HG03442 (cell line): Measurements from ENCODE around the gene NOLC1.

Experiments
- ATAC-seq: cut with Tn5 transposase; IDR thresholded peaks from one replicate; pipeline ENCODE4 v1.9.1; 2021; ENCODE audit warnings: mild to moderate bottlenecking, moderate library complexity; ENCODE audit not compliant: unreplicated experiment

The NOLC1 gene

GRCh38 chr10:102151774-102152544, at the start of gene NOLC1:
TSS of gene NOLC1 (plus strand) at chr10:102152389. CDS start at chr10:102152411, 22 bp downstream.
- ATAC-seq: peak; percentile 91

DNA sequence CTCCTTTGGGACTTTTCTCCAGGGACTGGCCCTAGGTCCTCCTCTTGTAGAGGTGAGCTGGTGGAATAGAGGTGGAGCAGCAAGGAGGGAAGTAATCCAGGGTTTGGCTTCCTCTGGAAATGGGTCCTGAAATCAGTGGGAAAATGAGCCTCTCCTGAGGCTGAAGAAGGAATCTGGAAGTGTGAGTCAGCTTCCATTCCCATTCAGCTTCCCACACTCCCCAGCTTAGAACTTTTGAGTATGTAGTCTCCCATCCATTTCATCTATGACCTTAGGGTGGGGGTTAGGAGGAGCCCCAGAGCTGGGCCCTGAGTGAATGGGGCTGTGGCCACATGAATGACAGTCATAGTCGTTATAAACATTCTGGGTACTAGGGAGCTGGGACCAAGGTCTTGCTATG, 49.8 kb upstream of the NOLC1 start:
- no peak for ATAC-seq

DNA sequence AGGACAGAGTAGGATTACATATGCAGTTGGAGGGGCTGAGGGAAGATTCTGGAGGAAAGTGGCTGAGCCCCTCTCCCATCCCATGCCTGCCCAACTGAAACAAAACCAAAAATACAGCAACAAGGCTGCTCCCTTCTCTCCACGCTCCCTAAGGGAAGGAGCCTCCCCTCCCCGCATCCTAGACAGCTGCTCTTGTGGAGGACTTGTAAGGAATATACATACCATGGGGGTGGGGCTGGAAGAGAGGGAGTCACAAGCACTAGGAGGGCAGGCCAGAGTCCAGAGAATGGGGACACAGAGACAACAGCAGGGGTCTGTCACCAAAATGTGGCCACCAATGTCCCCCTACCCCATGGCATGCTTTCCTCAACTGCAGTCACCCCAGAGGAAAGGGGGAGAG, 45.2 kb upstream of the NOLC1 start:
- ATAC-seq: no peak

- no peak for ATAC-seq
Measured at GRCh38 chr10:102109166-102110116, 42.7 kb upstream of the NOLC1 start.

- ATAC-seq: no peak
Measured at GRCh38 chr10:102111276-102111675, 40.9 kb upstream of the NOLC1 start.

DNA sequence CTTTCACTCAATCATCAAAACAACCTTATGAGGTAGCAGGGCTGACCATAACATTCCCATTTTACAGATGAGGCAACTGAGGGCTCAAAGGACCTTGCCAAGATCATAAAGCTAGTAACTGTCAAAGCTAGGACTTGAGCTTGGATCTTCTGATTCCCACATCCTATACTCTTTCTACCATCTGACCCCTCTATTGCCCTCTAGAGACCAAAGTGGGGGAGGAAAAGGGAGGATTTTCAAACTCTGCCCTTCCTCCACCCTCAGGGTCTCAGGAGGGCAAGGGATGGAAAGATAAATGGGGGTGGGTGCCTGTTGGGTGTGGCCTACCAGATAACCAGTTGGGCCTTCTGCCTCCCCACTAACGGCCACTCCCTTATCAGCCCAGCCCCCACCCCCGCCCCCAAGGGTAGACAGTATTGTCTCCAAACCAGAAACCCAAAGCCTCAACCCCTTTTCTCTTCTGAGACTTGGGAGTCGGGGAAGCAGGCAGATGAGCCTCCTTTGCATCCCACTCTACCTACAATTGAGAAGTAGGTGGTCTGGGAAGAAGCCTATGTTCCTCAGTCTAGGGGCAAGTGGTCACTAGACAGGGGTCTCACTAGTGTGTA, 39.9 kb upstream of the NOLC1 start:
- ATAC-seq: no peak

DNA sequence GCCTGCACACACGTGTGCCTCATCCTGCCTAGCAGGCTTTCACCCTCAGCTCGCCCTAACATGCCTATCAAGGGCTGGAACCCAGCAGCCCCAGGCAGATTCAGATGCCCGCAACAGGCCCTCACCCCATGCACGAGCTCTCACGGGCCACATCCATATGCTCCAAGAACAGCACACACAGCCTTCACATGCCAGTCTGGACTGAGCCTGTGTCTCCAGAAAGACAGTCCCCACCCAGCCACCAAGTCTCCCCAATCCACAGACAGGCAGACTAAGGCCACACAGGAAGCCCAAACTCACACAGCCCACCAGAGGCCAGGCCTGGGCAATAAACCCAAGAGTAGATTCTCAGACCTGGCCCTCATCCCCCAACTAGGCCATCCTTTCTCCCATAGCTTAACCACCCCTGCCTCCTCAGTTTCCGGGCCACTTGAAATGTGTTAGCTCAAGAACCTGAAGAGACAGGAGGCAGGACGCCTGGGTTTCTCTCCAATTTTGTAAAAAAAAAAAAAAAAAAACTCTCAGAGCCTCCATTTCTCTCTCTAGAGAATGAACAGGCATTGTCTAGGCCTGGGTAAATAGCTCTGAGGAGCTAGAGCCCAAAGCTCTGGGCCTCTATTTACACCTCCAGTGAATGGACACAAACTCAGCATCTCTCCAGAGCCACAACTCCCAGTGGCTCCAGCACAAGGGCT, 38.8 kb upstream of the NOLC1 start:
- no peak for ATAC-seq

GRCh38 chr10:102113956-102114857, 38.0 kb upstream of the NOLC1 start:
- peak; percentile 3 for ATAC-seq

DNA sequence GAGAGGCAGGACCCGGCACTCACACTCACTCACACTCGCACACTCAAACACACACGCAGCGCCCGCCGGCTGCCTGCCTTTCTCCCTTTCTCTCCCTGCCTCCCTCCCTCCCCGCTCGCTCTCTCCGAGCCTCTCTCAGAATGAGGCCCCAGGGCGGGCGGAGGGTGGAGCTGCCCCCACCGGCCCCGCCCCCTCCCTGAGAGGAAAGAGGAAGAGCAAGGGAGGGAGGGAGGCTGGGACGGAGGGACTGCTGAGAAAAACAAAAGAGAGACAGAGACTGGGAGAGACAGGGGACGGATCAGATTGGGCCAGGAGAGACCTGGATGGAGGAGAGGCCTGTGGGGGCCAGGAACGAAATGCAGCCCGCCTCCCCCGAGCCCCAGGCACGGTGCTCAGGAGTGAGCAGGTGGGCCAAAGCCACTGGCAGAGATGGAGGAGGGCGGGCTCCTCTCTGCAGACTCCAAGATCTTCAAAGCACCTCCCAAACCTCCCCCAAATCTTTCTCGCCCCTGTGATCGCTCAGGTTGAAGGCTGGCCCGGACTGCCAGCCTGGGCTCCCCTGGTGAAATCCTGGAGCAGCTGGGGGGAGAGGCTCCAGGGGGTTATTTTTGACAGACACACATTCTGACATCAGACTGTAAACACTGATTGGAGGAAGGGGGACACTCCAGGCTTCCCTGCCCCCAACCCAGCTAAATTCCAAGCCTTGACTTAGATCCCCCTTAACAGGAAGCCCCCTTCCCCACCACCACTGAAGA, 37.1 kb upstream of the NOLC1 start:
- peak; percentile 58 for ATAC-seq

DNA sequence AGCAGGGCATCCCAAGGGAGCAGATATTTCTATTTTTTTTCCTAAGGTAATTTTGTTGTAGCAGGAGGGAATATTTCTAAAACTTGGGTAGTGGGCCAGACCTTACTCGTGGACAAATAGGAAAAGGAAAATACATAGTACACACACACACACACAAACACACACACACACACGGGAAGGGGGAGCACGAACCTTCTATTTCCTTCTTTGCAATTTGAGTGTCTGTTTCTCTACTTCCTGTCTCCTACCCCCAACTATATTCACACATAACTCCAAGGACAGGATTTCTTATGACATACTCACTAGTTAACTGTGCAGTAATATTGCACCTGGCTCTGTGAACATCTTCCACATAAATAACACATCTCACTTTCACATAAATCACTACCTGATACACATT, 36.4 kb upstream of the NOLC1 start:
- no peak for ATAC-seq

- no peak for ATAC-seq
Measured at GRCh38 chr10:102116656-102117055, 35.5 kb upstream of the NOLC1 start.

GRCh38 chr10:102117391-102118159, 34.6 kb upstream of the NOLC1 start:
- no peak for ATAC-seq

GRCh38 chr10:102118867-102119266, 33.3 kb upstream of the NOLC1 start:
- ATAC-seq: no peak

- no peak for ATAC-seq
Measured at GRCh38 chr10:102119417-102120141, 32.6 kb upstream of the NOLC1 start.

DNA sequence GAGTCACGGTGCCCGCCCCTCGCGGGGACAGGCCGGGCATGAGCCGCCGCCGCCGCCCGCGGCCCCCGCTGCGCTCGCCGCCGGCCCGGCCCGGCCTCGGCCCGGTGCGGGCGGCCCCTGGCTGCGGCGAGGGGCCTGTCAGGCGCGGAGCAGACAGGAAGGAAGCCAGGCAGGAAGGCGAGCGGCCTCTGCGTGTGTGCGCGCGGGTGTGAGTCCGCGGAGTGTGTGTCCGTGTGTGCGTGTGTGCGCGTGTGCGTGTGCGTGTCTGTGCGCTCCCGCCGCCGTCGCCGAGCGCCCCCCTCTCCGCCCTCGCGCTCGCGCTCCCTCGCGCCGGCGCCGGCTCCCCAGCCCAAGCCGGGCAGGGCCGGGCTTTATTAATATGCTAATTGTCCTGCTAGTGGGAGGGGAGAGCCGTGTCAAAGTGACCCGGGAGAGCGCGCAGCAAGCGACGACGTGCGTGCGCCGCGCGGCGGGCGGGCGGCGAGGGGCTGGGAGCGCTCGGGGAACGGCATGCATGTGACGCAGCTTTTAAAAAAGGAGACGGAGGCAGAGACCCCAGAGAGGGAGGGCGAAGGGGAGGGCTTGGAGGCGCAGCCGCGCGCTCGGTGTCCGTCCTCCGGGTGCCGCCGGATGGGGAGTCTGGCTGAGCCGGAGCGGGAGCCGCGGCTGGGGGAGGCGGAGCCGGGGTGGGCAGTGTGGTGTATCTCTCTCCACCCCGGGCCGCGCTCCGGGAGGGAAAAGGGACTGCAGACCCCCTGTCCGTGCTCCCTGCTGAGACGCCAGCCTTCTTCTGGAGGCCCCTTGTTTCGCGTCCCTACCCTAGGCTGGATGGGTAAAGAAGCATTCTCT, 31.8 kb upstream of the NOLC1 start, which contains the start of gene LDB1:
LDB1 (minus strand) TSS at position 227 of the 849 bp plus-strand sequence. CDS start 258 bp downstream, outside the sequence.
- peak; percentile 66 for ATAC-seq

DNA sequence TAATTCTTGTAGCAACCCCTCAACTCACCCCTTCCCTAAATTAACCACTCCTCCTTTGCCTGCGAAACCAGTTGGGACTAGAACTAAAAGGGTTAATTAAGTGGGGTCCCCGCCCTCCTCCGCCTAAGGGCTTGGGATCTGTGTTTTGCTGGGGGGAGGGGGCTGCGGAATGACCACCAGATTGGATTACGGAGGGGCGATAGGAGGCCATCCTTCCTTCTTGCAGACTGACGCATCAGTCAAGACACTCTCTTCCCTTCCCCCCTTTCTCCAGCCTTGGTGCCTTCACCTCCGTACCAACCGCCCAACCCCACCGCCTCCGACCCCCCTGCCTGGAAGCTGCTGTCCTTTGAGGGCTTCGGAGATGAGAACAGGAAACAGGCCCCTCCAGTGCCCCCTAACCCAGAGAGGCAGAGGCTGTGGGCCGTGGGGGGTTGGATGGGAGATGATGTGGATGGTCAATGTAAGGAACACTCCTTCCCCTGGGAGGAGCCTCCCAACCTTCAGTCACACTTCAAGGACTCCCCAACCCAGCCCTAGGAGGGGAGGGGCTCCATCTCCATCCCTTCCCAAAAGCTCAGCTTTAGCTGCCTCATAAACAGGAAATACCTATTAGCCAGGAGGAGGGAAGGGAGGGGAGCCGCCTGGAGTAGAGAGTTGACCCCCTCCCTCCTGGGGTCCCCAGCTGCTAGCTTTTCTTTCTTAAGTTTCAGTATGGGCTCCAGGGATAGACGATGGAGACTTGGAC, 31.0 kb upstream of the NOLC1 start:
- no peak for ATAC-seq
